ENCODE data around the gene VILL.

VILL gene

GRCh38 chr3:38005076-38006020, 14.8 kb downstream of the VILL start:
- no peak for DNase-seq (ENCODE audit: extremely low read depth, low read depth)
- no peak for TF ChIP-seq CTCF (IDR thresholded peaks at IDR 0.05; ENCODE audit: low read depth, low read length)

DNA sequence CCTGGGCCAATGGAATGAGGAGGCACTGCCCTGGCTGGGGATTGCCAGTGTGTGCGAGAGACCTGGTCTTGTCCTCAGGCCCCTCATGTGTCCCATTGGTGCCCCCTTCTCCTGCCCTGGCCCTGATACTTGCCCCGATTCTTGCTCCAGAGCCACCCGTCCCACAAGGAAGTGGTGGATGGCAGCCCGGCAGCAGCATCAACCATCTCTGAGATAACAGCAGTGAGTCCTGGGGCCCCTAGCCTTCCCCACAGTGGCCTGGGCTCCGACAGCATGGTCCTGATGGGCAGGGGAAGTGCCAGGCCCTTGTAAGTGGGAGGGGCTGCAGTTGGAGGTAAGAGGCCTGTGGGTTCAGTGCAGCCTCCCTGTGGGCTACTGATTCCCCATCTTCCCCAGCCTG, 15.4 kb downstream of the VILL start:
- no peak for DNase-seq (ENCODE audit: extremely low read depth, low read depth)

DNA sequence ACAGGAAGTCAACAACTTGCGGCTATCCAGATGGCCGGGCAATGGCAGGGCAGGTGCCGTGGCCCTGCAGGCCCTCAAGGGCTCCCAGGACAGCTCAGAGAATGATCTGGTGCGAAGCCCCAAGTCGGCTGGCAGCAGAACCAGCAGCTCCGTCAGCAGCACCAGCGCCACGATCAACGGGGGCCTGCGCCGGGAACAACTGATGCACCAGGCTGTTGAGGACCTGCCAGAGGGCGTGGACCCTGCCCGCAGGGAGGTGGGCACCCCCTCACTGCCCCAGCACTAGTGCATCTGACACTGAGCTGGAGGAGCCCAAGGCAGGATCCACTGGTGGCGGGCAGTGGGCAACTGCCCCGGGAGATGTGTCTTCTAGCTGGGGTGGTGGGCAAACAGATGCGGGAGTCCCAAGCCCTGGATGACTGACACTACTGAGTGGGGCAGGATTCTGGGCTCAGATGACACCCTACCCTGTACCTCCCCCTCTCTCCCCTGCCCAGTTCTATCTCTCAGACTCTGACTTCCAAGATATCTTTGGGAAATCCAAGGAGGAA, 15.9 kb downstream of the VILL start:
- TF ChIP-seq CTCF (IDR thresholded peaks at IDR 0.05; ENCODE audit: low read depth, low read length), result no peak
- no peak for DNase-seq (ENCODE audit: extremely low read depth, low read depth)

More for the DNA sequence above, 15.4 kb downstream of the VILL start:
- TF ChIP-seq CTCF (IDR thresholded peaks at IDR 0.05; ENCODE audit: low read depth, low read length), result no peak

GRCh38 chr3:38007754-38008090, 17.1 kb downstream of the VILL start:
- DNase-seq (ENCODE audit: extremely low read depth, low read depth), result no peak
- no peak for TF ChIP-seq CTCF (IDR thresholded peaks at IDR 0.05; ENCODE audit: low read depth, low read length)

GRCh38 chr3:38008191-38008701, 17.7 kb downstream of the VILL start:
- TF ChIP-seq CTCF (IDR thresholded peaks at IDR 0.05; ENCODE audit: low read depth, low read length), result no peak
- no peak for DNase-seq (ENCODE audit: extremely low read depth, low read depth)

DNA sequence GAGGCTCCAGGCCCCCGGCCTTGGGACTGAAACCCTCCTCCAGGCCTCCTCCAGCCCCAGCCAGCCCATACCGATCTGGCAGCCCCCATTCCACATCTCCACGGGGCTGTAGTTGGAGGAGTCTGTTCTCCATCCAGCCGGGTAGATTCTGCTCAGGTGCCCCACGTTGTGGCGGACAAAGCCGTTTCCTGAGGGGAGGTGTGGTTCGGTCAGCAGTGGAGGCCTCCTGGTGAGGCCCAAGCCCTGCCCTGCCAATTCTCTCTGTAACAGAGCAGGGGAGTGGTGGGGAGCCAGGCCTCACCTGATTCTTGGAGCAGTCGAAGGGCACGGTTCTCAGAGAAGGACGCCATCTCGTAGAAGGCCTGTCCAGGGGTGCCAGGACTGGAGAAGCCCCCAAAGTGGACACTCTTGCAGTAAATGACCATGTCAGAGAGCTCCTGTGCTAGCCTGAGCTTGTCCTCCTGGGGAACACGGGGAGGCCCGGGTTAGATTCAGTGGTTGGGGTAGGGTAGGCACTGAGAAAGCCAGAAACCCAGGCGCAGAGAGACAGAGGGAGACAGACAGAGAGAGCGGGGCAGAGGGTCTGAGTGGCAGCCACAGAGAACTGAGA, 18.5 kb downstream of the VILL start:
- DNase-seq (ENCODE audit: extremely low read depth, low read depth), result no peak
- no peak for TF ChIP-seq CTCF (IDR thresholded peaks at IDR 0.05; ENCODE audit: low read depth, low read length)

Measured in AG09319 (cell line).